GM06990 (cell line): ENCODE data around the gene KRTAP3-2.

Experiments
- DNase-seq: peaks from one replicate; pipeline ENCODE4 v3.0.0-alpha.2; 2011; ENCODE audit not compliant: insufficient read length; ENCODE audit errors: extremely low read depth
- H3K27me3 ChIP-seq: replicated peaks from 2 replicates; pipeline ENCODE4 v1.6.0; 2011; ENCODE audit warnings: low read length; ENCODE audit not compliant: control insufficient read depth, insufficient read depth
- H3K36me3 ChIP-seq: 2 replicates; pipeline ENCODE4 v1.5.1; 2011; ENCODE audit warnings: low read length; ENCODE audit not compliant: control insufficient read depth, insufficient read depth
- H3K4me3 ChIP-seq: replicated peaks from 2 replicates; pipeline ENCODE4 v1.5.1; 2011; ENCODE audit warnings: low read depth, mild to moderate bottlenecking, control low read depth, low read length
- TF ChIP-seq, protein P1 (sequence below): IDR thresholded peaks from 2 replicates; pipeline ENCODE4 v1.5.1; 2011; ENCODE audit warnings: low read length, control low read depth, mild to moderate bottlenecking, inconsistent platforms; ENCODE audit not compliant: insufficient read depth, poor library complexity, severe bottlenecking

KRTAP3-2 gene

DNA sequence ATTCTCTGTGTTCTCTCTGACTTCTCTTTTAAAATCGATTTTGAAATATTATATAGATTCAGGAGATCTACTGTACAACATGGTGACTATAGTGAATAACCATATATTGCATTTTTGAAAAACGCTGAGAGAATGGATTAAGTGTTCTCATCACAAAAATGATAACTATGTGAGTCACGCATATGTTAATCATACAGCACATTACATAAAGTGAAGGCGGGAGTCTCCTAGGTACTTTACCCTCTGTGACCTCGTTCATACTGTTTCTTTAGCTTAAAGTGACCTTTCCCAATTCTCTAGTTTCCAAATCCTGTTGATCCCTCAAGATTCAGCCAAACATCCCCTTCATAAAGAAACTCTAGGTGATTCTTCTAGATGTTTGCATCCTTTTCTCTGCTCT is 3.1 kb upstream of the KRTAP3-2 start:
- H3K27me3 ChIP-seq: no peaks in the 10 kb centered on the region; the same call in 1 of the 2 replicates
- H3K4me3 ChIP-seq: no peak overlapping the region
- no peak for DNase-seq
- TF ChIP-seq, protein P1, sequence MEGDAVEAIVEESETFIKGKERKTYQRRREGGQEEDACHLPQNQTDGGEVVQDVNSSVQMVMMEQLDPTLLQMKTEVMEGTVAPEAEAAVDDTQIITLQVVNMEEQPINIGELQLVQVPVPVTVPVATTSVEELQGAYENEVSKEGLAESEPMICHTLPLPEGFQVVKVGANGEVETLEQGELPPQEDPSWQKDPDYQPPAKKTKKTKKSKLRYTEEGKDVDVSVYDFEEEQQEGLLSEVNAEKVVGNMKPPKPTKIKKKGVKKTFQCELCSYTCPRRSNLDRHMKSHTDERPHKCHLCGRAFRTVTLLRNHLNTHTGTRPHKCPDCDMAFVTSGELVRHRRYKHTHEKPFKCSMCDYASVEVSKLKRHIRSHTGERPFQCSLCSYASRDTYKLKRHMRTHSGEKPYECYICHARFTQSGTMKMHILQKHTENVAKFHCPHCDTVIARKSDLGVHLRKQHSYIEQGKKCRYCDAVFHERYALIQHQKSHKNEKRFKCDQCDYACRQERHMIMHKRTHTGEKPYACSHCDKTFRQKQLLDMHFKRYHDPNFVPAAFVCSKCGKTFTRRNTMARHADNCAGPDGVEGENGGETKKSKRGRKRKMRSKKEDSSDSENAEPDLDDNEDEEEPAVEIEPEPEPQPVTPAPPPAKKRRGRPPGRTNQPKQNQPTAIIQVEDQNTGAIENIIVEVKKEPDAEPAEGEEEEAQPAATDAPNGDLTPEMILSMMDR: no peak
- no peaks in the 10 kb centered on the region for H3K36me3 ChIP-seq

DNA sequence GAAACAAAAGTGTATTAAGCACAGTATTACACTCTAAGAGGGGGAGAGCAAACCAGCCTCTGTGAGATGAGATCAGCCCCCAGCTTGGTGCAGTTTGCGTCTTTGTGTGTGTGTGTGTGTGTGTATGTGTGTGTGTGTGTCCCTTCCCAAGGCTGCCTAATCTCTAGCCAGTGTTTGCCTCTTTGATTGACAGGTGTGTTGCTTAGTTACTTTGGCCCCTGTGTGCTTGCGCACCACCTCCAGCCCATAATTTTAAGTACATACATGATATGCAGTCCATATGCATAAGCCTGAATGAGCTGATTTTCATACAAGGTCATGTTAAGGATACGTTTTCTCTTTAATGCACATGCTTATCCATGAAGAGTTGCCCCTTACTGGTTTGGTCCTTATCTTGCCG is 2.1 kb upstream of the KRTAP3-2 start:
- DNase-seq: no peak
- TF ChIP-seq, protein P1: no peak

DNA sequence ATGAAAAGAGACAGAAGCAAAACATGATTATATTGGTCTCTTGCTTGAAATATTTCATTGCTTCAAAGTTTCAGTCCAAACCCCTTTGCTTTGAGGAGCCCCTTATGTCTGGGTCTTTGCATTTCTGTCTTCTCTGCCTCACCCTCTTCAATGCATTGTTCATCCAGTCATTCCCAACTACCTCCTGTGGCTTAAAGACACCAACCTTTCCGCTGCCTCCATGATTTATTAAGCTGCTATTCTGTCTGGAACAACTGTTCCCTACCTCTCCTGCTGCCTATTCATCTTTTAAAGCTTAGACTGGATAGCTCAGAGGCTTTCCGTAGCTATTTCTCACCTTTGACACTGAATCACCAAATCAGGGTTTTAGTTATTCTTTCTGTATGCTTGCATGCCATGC is 2.3 kb downstream of the KRTAP3-2 start:
- TF ChIP-seq, protein P1: no peak

More for the DNA sequence above, 2.1 kb upstream of the KRTAP3-2 start:
- Histone ChIP-seq H3K27me3 (no peaks in the 10 kb centered on the region; the same call in 1 of the 2 replicates), H3K36me3 (no peaks in the 10 kb centered on the region), H3K4me3 (no peak overlapping the region)

DNA sequence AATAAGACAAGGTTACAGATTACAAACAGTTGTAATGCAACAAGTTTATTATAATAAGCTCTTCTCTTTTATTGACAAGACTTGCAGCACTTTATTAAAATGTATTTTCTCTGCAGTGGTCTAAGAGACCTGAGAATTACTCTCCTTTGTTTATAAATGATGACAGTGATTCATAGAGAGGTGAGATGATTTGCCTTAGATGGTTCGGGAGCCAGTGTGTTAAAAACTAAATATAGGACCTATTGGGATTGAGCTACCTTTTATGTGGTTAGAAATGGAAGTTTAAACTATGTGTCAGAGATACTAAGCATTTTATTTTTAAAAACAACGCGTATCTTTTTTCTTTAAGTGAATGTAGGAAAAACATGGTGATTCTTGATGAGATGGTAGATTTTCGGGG is 2.9 kb downstream of the KRTAP3-2 start:
- DNase-seq: no peak
- Histone ChIP-seq H3K27me3 (no peaks in the 10 kb centered on the region), H3K36me3 (no peaks in the 10 kb centered on the region), H3K4me3 (no peak overlapping the region)
- TF ChIP-seq, protein P1: no peak

More for the DNA sequence above, 2.3 kb downstream of the KRTAP3-2 start:
- Histone ChIP-seq H3K36me3 (no peaks in the 10 kb centered on the region), H3K27me3 (no peaks in the 10 kb centered on the region), H3K4me3 (no peak overlapping the region)
- DNase-seq: no peak

DNA sequence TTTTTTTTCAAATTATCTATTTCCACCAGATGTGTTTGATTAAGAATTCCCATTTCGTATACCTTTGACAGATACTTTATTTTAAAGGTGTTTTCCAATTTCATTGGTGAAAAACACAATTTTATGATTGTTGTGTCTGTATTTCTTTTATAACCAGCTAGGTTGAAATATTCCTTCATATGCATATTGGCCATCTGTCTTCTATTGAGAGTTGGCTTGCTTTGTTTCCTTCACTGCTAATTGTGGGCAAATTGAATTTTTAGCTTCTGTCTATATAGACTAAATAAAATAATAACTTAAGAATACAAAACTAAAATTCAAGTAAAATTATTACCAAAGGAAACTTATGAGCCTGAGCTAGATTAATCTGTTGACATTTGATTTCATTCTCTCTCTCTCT is 4.6 kb downstream of the KRTAP3-2 start:
- H3K27me3 ChIP-seq: no peaks in the 10 kb centered on the region
- TF ChIP-seq, protein P1: no peak
- H3K36me3 ChIP-seq: no peaks in the 10 kb centered on the region
- no peak for DNase-seq
- no peak overlapping the region for H3K4me3 ChIP-seq

DNA sequence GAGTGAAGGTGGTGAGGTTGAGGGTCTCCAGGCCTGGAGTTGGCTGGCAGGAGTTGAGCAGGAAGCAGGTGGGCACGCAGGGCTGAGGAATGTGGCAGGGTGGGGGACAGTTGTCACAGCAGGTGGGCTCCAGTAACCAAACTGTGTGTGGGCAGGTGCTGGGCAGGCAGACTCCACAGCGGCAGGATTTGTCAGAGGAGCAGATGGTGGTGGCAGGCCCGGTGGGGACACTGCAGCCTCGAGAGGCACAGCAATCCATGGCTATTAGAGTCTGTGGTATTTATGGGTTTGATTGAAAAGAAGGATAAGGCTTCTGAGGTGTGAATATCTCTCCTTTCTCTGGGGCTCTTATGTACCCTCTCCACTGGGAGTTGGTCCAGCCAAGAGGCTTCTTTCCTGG is 5.9 kb downstream of the KRTAP3-2 start, which contains the start of gene KRTAP3-3:
KRTAP3-3 (minus strand) TSS at position 326 of the 400 bp plus-strand sequence; CDS start at position 259, 67 bp downstream.
- TF ChIP-seq, protein P1: no peak
- H3K36me3 ChIP-seq: no peaks in the 10 kb centered on the region
- H3K4me3 ChIP-seq: no peak within 1 kb of the TSS
- no peaks in the 10 kb centered on the region for H3K27me3 ChIP-seq
- no peak for DNase-seq
